ENCODE data around the gene SYNE2. TPM values are rescaled to one million over a fixed set of nuclear protein-coding genes. Genes with fewer than 3 reads are reported as not detected.

SYNE2 gene
- total and polyA plus RNA-seq, 9 donors, result 65.1 to 262 (median 180) TPM

DNA sequence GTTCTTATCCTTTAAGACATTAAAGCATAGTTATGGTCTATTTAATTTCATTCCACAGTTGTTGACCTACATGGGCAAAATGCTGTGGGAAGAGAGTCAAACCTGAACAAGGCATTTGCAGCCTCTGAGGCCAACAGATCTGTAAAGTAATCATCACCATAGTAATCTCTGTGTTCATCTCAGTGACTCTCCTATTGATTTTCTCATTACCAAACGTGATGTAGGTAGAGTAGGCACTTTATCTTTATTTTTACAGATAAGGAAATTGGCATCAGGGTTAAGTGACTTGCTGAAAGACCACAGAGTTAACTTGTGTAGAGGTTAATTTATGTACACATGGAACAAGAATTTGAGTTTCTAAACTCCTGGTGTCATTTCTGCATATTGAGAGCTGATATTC, 238.4 kb downstream of the SYNE2 start:
- no peak for DNase-seq
- no peaks in the 10 kb centered on the region for H3K27me3 ChIP-seq
- no peak for TF ChIP-seq POLR2A (IDR thresholded peaks at IDR 0.05)
- TF ChIP-seq, protein P1, sequence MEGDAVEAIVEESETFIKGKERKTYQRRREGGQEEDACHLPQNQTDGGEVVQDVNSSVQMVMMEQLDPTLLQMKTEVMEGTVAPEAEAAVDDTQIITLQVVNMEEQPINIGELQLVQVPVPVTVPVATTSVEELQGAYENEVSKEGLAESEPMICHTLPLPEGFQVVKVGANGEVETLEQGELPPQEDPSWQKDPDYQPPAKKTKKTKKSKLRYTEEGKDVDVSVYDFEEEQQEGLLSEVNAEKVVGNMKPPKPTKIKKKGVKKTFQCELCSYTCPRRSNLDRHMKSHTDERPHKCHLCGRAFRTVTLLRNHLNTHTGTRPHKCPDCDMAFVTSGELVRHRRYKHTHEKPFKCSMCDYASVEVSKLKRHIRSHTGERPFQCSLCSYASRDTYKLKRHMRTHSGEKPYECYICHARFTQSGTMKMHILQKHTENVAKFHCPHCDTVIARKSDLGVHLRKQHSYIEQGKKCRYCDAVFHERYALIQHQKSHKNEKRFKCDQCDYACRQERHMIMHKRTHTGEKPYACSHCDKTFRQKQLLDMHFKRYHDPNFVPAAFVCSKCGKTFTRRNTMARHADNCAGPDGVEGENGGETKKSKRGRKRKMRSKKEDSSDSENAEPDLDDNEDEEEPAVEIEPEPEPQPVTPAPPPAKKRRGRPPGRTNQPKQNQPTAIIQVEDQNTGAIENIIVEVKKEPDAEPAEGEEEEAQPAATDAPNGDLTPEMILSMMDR (IDR thresholded peaks at IDR 0.05), result no peak
- TF ChIP-seq EP300 (IDR thresholded peaks at IDR 0.05), result no peak
- H3K4me3 ChIP-seq, result no peak overlapping the region
- H3K9me3 ChIP-seq, result no peaks in the 10 kb centered on the region
- peaks cover 2% of the 10 kb centered on the region for H3K4me1 ChIP-seq (ENCODE audit: insufficient read depth)
- no peaks in the 10 kb centered on the region for H3K36me3 ChIP-seq
- H3K27ac ChIP-seq, result no peak overlapping the region
- intact Hi-C loops (cut with DNase I), result no loop called here
- WGBS, 3 donors, result 84 to 91% (median 89%) methylated on average over 1 of the region's 1 CpG

DNA sequence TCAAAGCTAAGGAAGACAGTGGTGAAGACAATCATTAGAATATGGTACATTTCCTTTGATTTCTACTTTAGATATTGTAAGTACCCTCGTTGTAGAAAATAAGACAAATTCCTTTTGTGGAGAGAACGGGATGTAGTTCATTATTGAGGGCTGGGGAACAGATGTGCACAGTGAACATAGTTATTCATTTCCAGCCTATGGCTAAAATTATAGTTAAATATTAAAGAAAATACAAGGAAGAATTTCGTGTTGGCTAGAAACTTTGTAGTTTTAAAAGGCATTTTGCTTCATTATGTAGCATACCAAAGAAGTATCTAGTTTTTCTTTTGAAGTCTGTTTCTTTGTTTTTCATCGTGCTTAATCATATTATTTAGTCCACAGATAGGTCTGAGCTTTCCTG, 239.5 kb downstream of the SYNE2 start:
- WGBS, 3 donors, result 75 to 89% (median 88%) methylated on average over 4 of the region's 4 CpGs
- TF ChIP-seq EP300 (IDR thresholded peaks at IDR 0.05), result no peak
- TF ChIP-seq, protein P1 (IDR thresholded peaks at IDR 0.05), result no peak
- TF ChIP-seq POLR2A (IDR thresholded peaks at IDR 0.05), result no peak
- no peak overlapping the region for H3K4me3 ChIP-seq

DNA sequence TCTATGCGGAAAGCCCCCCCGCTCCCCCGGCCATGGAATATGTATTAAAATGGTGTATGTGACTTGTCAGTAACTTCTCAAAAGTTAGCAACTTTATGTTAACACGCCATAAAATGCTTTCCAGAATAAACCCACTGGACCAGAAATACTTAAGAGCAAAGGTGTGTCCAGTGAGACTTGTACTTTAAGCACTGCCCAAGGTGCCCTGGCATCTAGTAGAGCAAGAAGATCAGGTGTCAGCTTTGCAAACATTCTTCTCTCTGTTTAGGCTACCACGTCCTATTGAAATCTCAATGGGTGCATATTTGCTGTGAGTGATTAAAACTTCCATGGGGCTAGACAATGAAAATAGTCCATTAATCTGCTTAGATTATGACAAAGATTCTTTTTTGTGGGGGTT, 240.1 kb downstream of the SYNE2 start:
- Histone ChIP-seq H3K4me1 (ENCODE audit: insufficient read depth) (peaks cover 2% of the 10 kb centered on the region), H3K27me3 (no peaks in the 10 kb centered on the region), H3K36me3 (no peaks in the 10 kb centered on the region), H3K27ac (no peak overlapping the region), H3K9me3 (no peaks in the 10 kb centered on the region), H3K4me3 (no peak overlapping the region)
- no peak for DNase-seq
- TF ChIP-seq EP300 (IDR thresholded peaks at IDR 0.05) (no peak), POLR2A (IDR thresholded peaks at IDR 0.05) (no peak)
- TF ChIP-seq, protein P1 (IDR thresholded peaks at IDR 0.05), result no peak
- intact Hi-C loops (cut with DNase I), result no loop called here
- WGBS, 3 donors, result 72 to 79% (median 78%) methylated on average over 5 of the region's 5 CpGs

More for the DNA sequence above, 239.5 kb downstream of the SYNE2 start:
- peaks cover 2% of the 10 kb centered on the region for H3K4me1 ChIP-seq (ENCODE audit: insufficient read depth)
- DNase-seq, result no peak
- no peaks in the 10 kb centered on the region for H3K27me3 ChIP-seq
- no peaks in the 10 kb centered on the region for H3K9me3 ChIP-seq
- H3K27ac ChIP-seq, result no peak overlapping the region
- H3K36me3 ChIP-seq, result no peaks in the 10 kb centered on the region
- intact Hi-C loops (cut with DNase I), result no loop called here

DNA sequence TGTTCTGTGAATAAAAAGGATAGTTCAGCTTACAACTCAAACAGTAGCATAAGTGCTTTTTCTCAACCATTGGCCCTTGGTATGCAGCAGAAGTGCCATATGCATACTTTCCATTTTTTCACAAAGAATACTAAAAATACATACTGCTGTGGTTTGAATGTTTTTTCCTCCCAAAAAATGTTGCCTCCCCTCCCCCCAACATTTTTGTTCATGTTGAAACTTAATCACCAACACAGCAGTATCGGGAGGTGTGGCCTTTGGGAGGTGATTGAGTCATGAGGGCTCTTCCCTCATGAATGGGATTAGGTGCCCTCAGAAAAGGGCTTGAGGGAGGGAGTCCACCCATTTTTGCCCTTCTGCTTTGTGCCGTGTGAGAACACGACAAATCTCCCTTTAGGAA, 242.8 kb downstream of the SYNE2 start:
- 69 to 87% (median 84%) methylated on average over 3 of the region's 3 CpGs for WGBS, 3 donors
- TF ChIP-seq POLR2A (IDR thresholded peaks at IDR 0.05) (no peak), EP300 (IDR thresholded peaks at IDR 0.05) (no peak)
- TF ChIP-seq, protein P1 (IDR thresholded peaks at IDR 0.05), result no peak

More for the DNA sequence above, 242.8 kb downstream of the SYNE2 start:
- Histone ChIP-seq H3K9me3 (no peaks in the 10 kb centered on the region), H3K36me3 (no peaks in the 10 kb centered on the region), H3K4me3 (no peak overlapping the region), H3K27ac (no peak overlapping the region), H3K4me1 (ENCODE audit: insufficient read depth) (peaks cover 2% of the 10 kb centered on the region), H3K27me3 (no peaks in the 10 kb centered on the region)
- intact Hi-C loops (cut with DNase I), result no loop called here
- DNase-seq, result no peak
